ENCODE measurements around the gene THSD7A. TPM values are rescaled to one million over a fixed set of nuclear protein-coding genes. Genes with fewer than 3 reads are reported as not detected.

The THSD7A gene
- total RNA-seq, 1 experiment from 2014 or later = 0.68 TPM

DNA sequence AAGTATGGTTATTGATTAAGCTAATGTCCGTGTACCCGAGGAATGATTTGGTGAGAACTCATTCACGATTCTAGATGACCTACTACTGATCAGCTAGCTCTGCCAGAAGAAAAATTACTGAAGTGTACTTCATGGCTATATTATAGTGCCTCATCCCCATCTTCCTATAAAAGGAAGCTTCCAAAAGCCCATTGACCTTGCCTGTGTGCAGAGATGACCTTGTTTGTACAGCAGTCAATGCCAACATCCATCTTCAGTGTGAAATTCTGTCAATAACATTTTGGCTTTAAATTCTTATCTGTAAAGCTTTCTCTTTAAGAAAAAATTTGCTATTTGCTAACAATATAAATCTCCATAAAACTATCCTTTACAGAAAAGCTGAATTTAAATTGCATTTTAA is 315.7 kb downstream of the THSD7A start:
- DNase-seq (ENCODE audit: low spot score) (no peak), ATAC-seq (no peak)
- POLR2A ChIA-PET = no interaction called here
- Mint-ChIP-seq H3K36me3 (peaks cover 8% of the 10 kb centered on the region), H3K27me3 (ENCODE audit: low read depth) (peaks cover 7% of the 10 kb centered on the region; the same call in 1 of the 2 replicates), H3K4me3 (no peak overlapping the region), H3K4me1 (peaks cover 24% of the 10 kb centered on the region), H3K9me3 (peaks cover 9% of the 10 kb centered on the region), H3K27ac (no peak overlapping the region)
- TF ChIP-seq ELF4 (CRISPR knock-in tag; IDR thresholded peaks at IDR 0.05; ENCODE audit: low read depth) (no peak), EMX1 (CRISPR knock-in tag; IDR thresholded peaks at IDR 0.05) (no peak), ZBTB21 (CRISPR knock-in tag; IDR thresholded peaks at IDR 0.05; ENCODE audit: borderline replicate concordance) (no peak), JAZF1 (CRISPR knock-in tag; IDR thresholded peaks at IDR 0.05) (no peak), ZNF138 (CRISPR knock-in tag; conservative IDR thresholded peaks at IDR 0.05) (no peak), NR3C1 (CRISPR knock-in tag; conservative IDR thresholded peaks at IDR 0.05; ENCODE audit: low read depth) (no peak), RORB (CRISPR knock-in tag; IDR thresholded peaks at IDR 0.05) (no peak), ZNF263 (CRISPR knock-in tag; IDR thresholded peaks at IDR 0.05; ENCODE audit: low read depth) (no peak), ZNF317 (CRISPR knock-in tag; IDR thresholded peaks at IDR 0.05; ENCODE audit: borderline replicate concordance, low read depth) (no peak), FOXK1 (CRISPR knock-in tag; IDR thresholded peaks at IDR 0.05) (no peak)
- CTCF ChIA-PET = interaction anchor here (1.5 kb wide), 1 partner anchor 11 kb away, joined by 4 read pairs; no protein-coding TSS in a partner anchor

GRCh38 chr7:11513460-11513859 is 318.5 kb downstream of the THSD7A start:
- POLR2A ChIA-PET = no interaction called here
- Mint-ChIP-seq H3K36me3 (peaks cover 15% of the 10 kb centered on the region), H3K27ac (no peak overlapping the region), H3K9me3 (peaks cover 18% of the 10 kb centered on the region), H3K4me3 (no peak overlapping the region), H3K4me1 (peaks cover 16% of the 10 kb centered on the region), H3K27me3 (ENCODE audit: low read depth) (no peaks in the 10 kb centered on the region; the same call in 1 of the 2 replicates)
- TF ChIP-seq, protein P1, sequence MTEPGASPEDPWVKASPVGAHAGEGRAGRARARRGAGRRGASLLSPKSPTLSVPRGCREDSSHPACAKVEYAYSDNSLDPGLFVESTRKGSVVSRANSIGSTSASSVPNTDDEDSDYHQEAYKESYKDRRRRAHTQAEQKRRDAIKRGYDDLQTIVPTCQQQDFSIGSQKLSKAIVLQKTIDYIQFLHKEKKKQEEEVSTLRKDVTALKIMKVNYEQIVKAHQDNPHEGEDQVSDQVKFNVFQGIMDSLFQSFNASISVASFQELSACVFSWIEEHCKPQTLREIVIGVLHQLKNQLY (CRISPR knock-in tag; IDR thresholded peaks at IDR 0.05) = no peak
- TF ChIP-seq SOX15 (CRISPR knock-in tag; IDR thresholded peaks at IDR 0.05) (no peak), KAT7 (CRISPR knock-in tag; IDR thresholded peaks at IDR 0.05; ENCODE audit: borderline replicate concordance) (no peak), JUN (CRISPR knock-in tag; IDR thresholded peaks at IDR 0.05) (no peak), ELF4 (CRISPR knock-in tag; IDR thresholded peaks at IDR 0.05; ENCODE audit: low read depth) (no peak), FOXJ3 (CRISPR knock-in tag; IDR thresholded peaks at IDR 0.05; ENCODE audit: borderline replicate concordance) (no peak), FOXK1 (CRISPR knock-in tag; IDR thresholded peaks at IDR 0.05) (no peak)
- TF ChIP-seq, protein P2, sequence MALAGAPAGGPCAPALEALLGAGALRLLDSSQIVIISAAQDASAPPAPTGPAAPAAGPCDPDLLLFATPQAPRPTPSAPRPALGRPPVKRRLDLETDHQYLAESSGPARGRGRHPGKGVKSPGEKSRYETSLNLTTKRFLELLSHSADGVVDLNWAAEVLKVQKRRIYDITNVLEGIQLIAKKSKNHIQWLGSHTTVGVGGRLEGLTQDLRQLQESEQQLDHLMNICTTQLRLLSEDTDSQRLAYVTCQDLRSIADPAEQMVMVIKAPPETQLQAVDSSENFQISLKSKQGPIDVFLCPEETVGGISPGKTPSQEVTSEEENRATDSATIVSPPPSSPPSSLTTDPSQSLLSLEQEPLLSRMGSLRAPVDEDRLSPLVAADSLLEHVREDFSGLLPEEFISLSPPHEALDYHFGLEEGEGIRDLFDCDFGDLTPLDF (CRISPR knock-in tag; IDR thresholded peaks at IDR 0.05) = no peak
- DNase-seq (ENCODE audit: low spot score) (no peak), ATAC-seq (no peak)
- CTCF ChIA-PET = no interaction called here

DNA sequence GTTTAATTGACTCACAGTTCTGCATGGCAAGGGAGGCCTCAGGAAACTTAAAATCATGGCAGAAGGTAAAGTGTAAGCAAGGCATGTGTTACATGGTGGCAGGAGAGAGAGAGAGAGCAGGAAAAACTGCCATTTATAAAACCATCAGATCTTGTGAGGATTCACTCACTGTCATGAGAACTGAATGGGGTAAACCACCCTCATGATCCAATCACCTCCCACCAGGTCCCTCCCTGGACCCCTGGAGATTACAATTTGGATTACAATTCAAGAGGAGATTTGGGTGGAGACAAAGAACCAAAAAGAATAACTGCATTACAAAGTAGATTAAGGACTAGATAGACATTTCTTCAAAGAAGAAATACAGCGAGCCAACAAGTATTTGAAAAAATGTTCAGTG is 324.1 kb downstream of the THSD7A start:
- Mint-ChIP-seq H3K4me3 (no peak overlapping the region; the same call in 1 of the 2 replicates), H3K27ac (no peak overlapping the region), H3K9me3 (peaks cover 30% of the 10 kb centered on the region), H3K27me3 (ENCODE audit: low read depth) (no peaks in the 10 kb centered on the region; the same call in 1 of the 2 replicates), H3K4me1 (peaks cover 38% of the 10 kb centered on the region), H3K36me3 (peaks cover 27% of the 10 kb centered on the region)
- CTCF ChIA-PET = no interaction called here
- ATAC-seq = peak; percentile 51
- POLR2A ChIA-PET = no interaction called here
- DNase-seq (ENCODE audit: low spot score) = no peak
- TF ChIP-seq ZNF423 (CRISPR knock-in tag; IDR thresholded peaks at IDR 0.05) (peak; percentile 43; the same call in 1 of the 2 replicates), NR1H2 (CRISPR knock-in tag; IDR thresholded peaks at IDR 0.05) (no peak)
- TF ChIP-seq, protein P3, sequence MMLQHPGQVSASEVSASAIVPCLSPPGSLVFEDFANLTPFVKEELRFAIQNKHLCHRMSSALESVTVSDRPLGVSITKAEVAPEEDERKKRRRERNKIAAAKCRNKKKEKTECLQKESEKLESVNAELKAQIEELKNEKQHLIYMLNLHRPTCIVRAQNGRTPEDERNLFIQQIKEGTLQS (CRISPR knock-in tag; conservative IDR thresholded peaks at IDR 0.05) = no peak

DNA sequence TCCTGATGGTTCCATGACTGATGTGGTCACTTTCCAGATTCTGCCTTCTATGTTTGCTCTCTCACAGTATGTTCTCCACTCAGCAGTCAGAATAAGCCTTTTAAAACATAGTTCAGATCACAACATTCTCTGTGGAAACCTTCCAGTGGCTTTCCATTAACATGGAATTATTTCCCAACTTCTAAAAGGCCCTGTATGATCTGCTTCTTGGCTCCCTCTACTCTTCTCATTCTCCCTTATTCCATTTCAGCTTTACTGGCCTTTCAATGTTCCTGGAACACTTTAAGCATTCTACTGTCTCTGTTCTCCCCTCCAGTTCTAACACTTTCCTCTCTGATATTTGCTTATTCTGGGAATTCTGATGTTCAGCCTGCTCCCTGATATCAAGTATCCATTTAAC is 325.6 kb downstream of the THSD7A start:
- Mint-ChIP-seq H3K4me3 (no peak overlapping the region), H3K9me3 (peaks cover 35% of the 10 kb centered on the region), H3K27me3 (ENCODE audit: low read depth) (peaks cover 9% of the 10 kb centered on the region), H3K27ac (no peak overlapping the region), H3K4me1 (peaks cover 38% of the 10 kb centered on the region), H3K36me3 (peaks cover 31% of the 10 kb centered on the region)
- DNase-seq (ENCODE audit: low spot score) (no peak), ATAC-seq (no peak)
- ChIA-PET POLR2A (no interaction called here), CTCF (no interaction called here)
- TF ChIP-seq CBFB (CRISPR knock-in tag; IDR thresholded peaks at IDR 0.05; ENCODE audit: low read depth) = no peak
- no peak for TF ChIP-seq TP53 (CRISPR knock-in tag; IDR thresholded peaks at IDR 0.05)
- TF ChIP-seq ZNF425 (CRISPR knock-in tag; conservative IDR thresholded peaks at IDR 0.05) = no peak
- no peak for TF ChIP-seq ETV6 (CRISPR knock-in tag; IDR thresholded peaks at IDR 0.05)
- TF ChIP-seq, protein P3 (CRISPR knock-in tag; conservative IDR thresholded peaks at IDR 0.05) = no peak
- no peak for TF ChIP-seq SOX15 (CRISPR knock-in tag; IDR thresholded peaks at IDR 0.05)
- no peak for TF ChIP-seq ZNF138 (CRISPR knock-in tag; conservative IDR thresholded peaks at IDR 0.05)
